ENCODE measurements around the gene PDK2.

DNA sequence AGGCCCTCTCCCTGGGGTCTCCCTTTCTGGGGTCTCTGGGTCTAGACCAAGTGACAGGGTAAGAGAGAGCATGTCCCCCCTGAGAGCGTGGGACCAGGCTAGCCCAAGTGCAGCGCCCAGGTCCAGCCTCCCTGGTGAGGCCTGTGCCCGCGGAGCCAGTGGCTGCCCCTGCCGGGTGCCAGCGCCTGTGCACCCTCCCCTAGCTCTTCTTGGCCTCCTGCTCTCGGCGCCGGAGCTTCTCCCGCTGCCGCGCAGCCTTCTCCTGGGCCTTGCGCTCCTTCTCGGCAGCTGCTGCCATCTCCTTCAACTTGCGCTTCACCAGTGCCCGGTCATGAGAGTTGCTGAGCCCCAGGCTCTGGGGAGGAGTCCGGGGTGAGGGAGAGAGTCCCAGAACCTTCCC, 17.5 kb downstream of the PDK2 start:
- TF ChIP-seq, protein P1, sequence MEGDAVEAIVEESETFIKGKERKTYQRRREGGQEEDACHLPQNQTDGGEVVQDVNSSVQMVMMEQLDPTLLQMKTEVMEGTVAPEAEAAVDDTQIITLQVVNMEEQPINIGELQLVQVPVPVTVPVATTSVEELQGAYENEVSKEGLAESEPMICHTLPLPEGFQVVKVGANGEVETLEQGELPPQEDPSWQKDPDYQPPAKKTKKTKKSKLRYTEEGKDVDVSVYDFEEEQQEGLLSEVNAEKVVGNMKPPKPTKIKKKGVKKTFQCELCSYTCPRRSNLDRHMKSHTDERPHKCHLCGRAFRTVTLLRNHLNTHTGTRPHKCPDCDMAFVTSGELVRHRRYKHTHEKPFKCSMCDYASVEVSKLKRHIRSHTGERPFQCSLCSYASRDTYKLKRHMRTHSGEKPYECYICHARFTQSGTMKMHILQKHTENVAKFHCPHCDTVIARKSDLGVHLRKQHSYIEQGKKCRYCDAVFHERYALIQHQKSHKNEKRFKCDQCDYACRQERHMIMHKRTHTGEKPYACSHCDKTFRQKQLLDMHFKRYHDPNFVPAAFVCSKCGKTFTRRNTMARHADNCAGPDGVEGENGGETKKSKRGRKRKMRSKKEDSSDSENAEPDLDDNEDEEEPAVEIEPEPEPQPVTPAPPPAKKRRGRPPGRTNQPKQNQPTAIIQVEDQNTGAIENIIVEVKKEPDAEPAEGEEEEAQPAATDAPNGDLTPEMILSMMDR (IDR thresholded peaks at IDR 0.05; ENCODE audit: low read depth, low read length, poor library complexity, severe bottlenecking) = no peak
- no peak for TF ChIP-seq EZH2phosphoT487 (IDR thresholded peaks at IDR 0.05; ENCODE audit: borderline replicate concordance, low read length)
